Amygdala (tissue), 56 donors: ENCODE measurements around the gene NPIPB8.
"Not testable (repeated sequence)": the region's sequence is repeated elsewhere in the genome, so short reads cannot be mapped to it uniquely, and the experiment has no call there.

Experiments
- DNase-seq, 56 donors: peaks; one replicate each; lab custom pipeline; 2025; lab: John Stamatoyannopoulos, UW

The NPIPB8 gene

GRCh38 chr16:28637765-28638164, at the start of gene NPIPB8:
Gene NPIPB8 (plus strand): TSS chr16:28638065. CDS start chr16:28638361, 296 bp downstream.
- DNase-seq: not testable (repeated sequence)

- no peak for DNase-seq
Observed at GRCh38 chr16:28589069-28589468, 48.8 kb upstream of the NPIPB8 start.

- DNase-seq: no peak
Observed at GRCh38 chr16:28589930-28590329, 47.9 kb upstream of the NPIPB8 start.

- DNase-seq: no peak
Observed at GRCh38 chr16:28590384-28591340, 47.2 kb upstream of the NPIPB8 start.

GRCh38 chr16:28591355-28591754, 46.5 kb upstream of the NPIPB8 start:
- no peak for DNase-seq

- no peak for DNase-seq
Observed at GRCh38 chr16:28592511-28592910, 45.4 kb upstream of the NPIPB8 start.

- no peak for DNase-seq
Observed at GRCh38 chr16:28592979-28593553, 44.8 kb upstream of the NPIPB8 start.

- not testable (repeated sequence) for DNase-seq
Observed at GRCh38 chr16:28595451-28595850, 42.4 kb upstream of the NPIPB8 start.

GRCh38 chr16:28596115-28596630, 41.7 kb upstream of the NPIPB8 start:
- no peak for DNase-seq

GRCh38 chr16:28596840-28597691, 40.8 kb upstream of the NPIPB8 start, which contains the start of gene SULT1A2:
Gene SULT1A2 (minus strand): TSS chr16:28597050. CDS start chr16:28595930, 1,120 bp downstream.
- no peak for DNase-seq

GRCh38 chr16:28597692-28598261, 40.1 kb upstream of the NPIPB8 start:
- no peak for DNase-seq

- DNase-seq: not testable (repeated sequence)
Observed at GRCh38 chr16:28599377-28600285, 38.2 kb upstream of the NPIPB8 start.

GRCh38 chr16:28600965-28601364, 36.9 kb upstream of the NPIPB8 start:
- not testable (repeated sequence) for DNase-seq

- DNase-seq: not testable (repeated sequence)
Observed at GRCh38 chr16:28601589-28601988, 36.3 kb upstream of the NPIPB8 start.

GRCh38 chr16:28602062-28602461, 35.8 kb upstream of the NPIPB8 start:
- DNase-seq: not testable (repeated sequence)

- DNase-seq: no peak
Observed at GRCh38 chr16:28602529-28602928, 35.3 kb upstream of the NPIPB8 start.

- DNase-seq: no peak
Observed at GRCh38 chr16:28603381-28604185, 34.3 kb upstream of the NPIPB8 start.

- DNase-seq: no peak
Observed at GRCh38 chr16:28604186-28604565, 33.7 kb upstream of the NPIPB8 start.
